Calu3 (cell line): Measurements from ENCODE around the gene RING1. TPM values are rescaled to one million over a fixed set of nuclear protein-coding genes. Genes with fewer than 3 reads are reported as not detected.

Experiments used
- BruUV-seq: library from RNA; stranded (reverse); fragments of 400-500 nt; replicated peaks from 2 replicates; lab custom pipeline; 2021; lab: Mats Ljungman, UMichigan
- CTCF ChIA-PET: fragments of 300-600 bp; sonication (Branson Sonifier 250); formaldehyde crosslinking; loops from one replicate; lab custom pipeline; 2022; ENCODE audit warnings: antibody characterized with exemption; lab: Charles Lee
- DNase-seq: peaks from one replicate; pipeline ENCODE4 v3.0.0; 2022
- H3K27ac Mint-ChIP-seq: one replicate; pipeline ENCODE4 v1.8.0; 2022; ENCODE audit warnings: mixed read lengths; ENCODE audit not compliant: unreplicated experiment
- H3K27me3 Mint-ChIP-seq: one replicate; pipeline ENCODE4 v1.8.0; 2022; ENCODE audit warnings: mixed read lengths; ENCODE audit not compliant: unreplicated experiment
- H3K36me3 Mint-ChIP-seq: one replicate; pipeline ENCODE4 v1.8.0; 2022; ENCODE audit warnings: mild to moderate bottlenecking, moderate library complexity, mixed read lengths; ENCODE audit not compliant: insufficient read depth, unreplicated experiment
- H3K4me1 Mint-ChIP-seq: one replicate; pipeline ENCODE4 v1.8.0; 2022; ENCODE audit warnings: mild to moderate bottlenecking, low read depth, mixed read lengths; ENCODE audit not compliant: unreplicated experiment
- H3K4me3 Mint-ChIP-seq: one replicate; pipeline ENCODE4 v1.8.0; 2022; ENCODE audit warnings: mild to moderate bottlenecking, low read depth, moderate library complexity, mixed read lengths; ENCODE audit not compliant: unreplicated experiment
- H3K9me3 Mint-ChIP-seq: one replicate; pipeline ENCODE4 v1.8.0; 2022; ENCODE audit warnings: low read depth, mixed read lengths; ENCODE audit not compliant: unreplicated experiment
- intact Hi-C: fragments of 100-400 bp; cut with micrococcal nuclease; formaldehyde crosslinking; loops from one replicate; pipeline ENCODE4 v1.10.0; 2022; ENCODE audit not compliant: unreplicated experiment
- total RNA-seq: library from RNA; stranded (reverse); gene quantifications from 2 replicates; pipeline ENCODE4 v1.2.3, GENCODE V29; 2022
- TF ChIP-seq, protein P1 (sequence below): fragments of 200-600 bp; IDR thresholded peaks from one replicate; pipeline ENCODE4 v1.8.0; 2022; ENCODE audit warnings: antibody characterized with exemption; ENCODE audit not compliant: unreplicated experiment

RING1 gene
- total RNA-seq, 1 experiment from 2014 or later = 53.9 TPM

DNA sequence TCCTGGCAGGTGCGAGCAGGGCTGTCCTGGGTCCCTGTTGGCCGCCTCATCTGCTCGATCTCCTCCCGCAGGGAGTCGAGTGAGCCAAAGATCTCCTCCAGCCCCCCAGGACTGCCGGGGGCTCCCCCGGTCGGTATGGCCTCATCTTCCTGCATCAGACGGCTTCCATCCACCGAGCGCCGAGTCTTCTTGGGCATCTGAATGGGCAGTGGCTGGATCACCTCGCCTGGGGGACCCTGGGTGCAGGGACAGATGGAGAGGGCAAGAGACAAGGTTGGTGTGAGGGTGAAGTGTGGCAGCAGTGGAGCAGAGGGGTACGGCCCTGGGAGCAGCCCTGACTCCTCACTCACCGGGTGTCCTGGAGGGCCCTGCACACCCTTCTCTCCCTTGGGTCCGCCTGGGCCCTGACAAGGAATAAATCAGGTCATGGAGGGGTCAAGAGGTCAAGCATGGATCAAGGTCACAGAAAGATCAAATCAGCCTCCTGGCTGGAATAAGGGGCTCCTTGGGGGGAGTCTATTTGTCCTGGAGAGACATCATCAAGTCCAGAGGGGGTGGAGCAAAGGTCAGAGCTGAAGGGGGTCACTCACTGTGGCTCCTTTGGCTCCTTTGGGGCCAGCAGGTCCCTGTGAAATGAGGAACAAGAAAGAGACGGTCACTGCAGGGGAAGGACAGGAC, 42.6 kb upstream of the RING1 start:
- Mint-ChIP-seq H3K36me3 (peaks cover 10% of the 10 kb centered on the region), H3K27ac (no peak overlapping the region), H3K9me3 (no peaks in the 10 kb centered on the region), H3K27me3 (peaks cover 96% of the 10 kb centered on the region), H3K4me3 (no peak overlapping the region), H3K4me1 (peaks cover 16% of the 10 kb centered on the region)
- intact Hi-C loops = no loop called here
- DNase-seq = no peak
- CTCF ChIA-PET = no interaction called here
- TF ChIP-seq, protein P1, sequence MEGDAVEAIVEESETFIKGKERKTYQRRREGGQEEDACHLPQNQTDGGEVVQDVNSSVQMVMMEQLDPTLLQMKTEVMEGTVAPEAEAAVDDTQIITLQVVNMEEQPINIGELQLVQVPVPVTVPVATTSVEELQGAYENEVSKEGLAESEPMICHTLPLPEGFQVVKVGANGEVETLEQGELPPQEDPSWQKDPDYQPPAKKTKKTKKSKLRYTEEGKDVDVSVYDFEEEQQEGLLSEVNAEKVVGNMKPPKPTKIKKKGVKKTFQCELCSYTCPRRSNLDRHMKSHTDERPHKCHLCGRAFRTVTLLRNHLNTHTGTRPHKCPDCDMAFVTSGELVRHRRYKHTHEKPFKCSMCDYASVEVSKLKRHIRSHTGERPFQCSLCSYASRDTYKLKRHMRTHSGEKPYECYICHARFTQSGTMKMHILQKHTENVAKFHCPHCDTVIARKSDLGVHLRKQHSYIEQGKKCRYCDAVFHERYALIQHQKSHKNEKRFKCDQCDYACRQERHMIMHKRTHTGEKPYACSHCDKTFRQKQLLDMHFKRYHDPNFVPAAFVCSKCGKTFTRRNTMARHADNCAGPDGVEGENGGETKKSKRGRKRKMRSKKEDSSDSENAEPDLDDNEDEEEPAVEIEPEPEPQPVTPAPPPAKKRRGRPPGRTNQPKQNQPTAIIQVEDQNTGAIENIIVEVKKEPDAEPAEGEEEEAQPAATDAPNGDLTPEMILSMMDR = no peak
- no TSS peak for BruUV-seq

DNA sequence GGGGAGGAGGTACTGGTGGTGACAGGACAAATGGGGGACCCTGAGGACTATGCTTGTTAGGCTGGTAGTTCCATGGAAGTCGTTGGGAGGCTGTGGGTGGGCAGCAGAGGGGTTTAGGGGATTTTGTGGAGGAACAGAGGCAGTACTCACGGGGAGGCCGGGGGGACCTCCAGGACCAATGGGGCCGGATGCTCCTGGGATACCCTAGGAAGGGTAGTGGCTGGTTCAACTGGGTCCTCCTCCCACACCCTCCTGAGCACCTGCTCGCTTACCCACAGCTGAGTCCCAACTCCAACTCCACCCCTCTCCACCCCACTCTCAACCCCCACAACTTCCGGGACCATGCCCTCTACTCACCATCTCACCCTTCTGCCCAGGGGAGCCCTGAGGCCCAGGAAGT, 41.9 kb upstream of the RING1 start:
- Mint-ChIP-seq H3K36me3 (peaks cover 7% of the 10 kb centered on the region), H3K4me3 (no peak overlapping the region), H3K27me3 (peaks cover 92% of the 10 kb centered on the region), H3K4me1 (peaks cover 10% of the 10 kb centered on the region), H3K9me3 (no peaks in the 10 kb centered on the region), H3K27ac (no peak overlapping the region)
- CTCF ChIA-PET = no interaction called here
- TF ChIP-seq, protein P1 = no peak
- DNase-seq = no peak
- BruUV-seq = no TSS peak
- intact Hi-C loops = no loop called here

DNA sequence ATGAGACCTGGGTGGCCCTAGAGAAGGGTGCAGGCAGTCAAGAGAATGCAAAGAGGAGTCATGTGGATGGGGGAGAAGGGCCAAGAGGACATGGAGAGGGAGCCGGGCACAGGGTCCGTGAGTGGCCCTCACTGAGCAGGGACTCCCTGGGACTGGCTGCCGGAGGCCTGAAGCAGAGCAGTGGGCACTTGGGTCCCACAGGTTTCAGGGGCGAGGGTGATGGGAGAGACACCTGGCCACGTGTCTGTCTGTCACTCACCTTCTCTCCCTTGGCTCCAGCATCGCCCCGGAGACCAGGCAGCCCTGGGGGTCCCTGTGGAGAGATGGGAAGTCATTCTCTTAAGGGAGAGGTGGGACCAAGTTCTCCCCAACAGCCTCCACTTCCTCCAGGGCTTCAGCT, 41.5 kb upstream of the RING1 start:
- TF ChIP-seq, protein P1 = no peak
- H3K9me3 Mint-ChIP-seq = no peaks in the 10 kb centered on the region
- no peak overlapping the region for H3K27ac Mint-ChIP-seq
- CTCF ChIA-PET = no interaction called here
- peaks cover 3% of the 10 kb centered on the region for H3K36me3 Mint-ChIP-seq
- no peak overlapping the region for H3K4me3 Mint-ChIP-seq
- H3K27me3 Mint-ChIP-seq = peaks cover 87% of the 10 kb centered on the region
- no TSS peak for BruUV-seq
- DNase-seq = no peak
- H3K4me1 Mint-ChIP-seq = peaks cover 5% of the 10 kb centered on the region
- intact Hi-C loops = no loop called here

DNA sequence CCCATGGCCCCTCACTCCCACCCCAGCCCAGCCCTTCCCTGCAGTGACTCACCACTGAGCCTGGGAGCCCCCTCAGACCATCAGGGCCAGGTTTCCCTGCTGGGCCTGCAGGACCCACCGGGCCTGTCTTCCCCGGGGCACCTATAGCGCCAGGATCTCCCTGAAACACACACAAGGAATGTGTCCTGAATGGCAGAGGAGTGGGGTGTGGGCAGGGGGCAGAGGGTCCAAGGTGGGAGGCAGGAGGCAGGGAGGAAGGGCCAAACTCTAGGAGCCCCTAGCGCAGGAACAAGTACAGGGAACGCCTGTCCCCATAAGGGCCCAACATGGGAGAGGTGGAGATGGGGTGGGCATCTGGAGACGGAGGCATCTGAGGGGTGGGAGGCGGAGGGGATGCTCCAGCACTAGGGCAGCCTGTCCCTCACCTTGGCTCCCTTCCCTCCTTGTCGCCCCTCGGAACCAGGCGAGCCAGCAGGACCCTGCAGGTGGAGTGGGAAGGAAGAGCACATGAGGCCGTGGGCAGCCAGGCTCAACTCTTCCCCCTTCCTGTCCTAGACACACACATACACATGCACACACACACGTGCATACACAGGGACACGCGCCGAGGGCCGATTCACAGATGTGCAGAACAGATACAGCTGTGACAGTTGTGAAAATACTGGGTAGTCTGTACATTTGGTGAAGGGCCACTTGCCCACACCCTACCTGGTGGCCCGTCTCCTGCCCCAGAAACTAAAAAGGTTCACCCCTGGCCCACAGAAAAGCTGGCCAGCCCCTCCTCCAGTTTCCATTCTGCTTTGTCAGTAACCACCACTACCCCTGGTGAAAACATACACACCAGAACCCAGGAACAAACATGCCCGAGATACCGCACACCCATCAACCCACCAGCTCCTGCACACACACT, 40.7 kb upstream of the RING1 start:
- no peaks in the 10 kb centered on the region for H3K36me3 Mint-ChIP-seq
- CTCF ChIA-PET = no interaction called here
- TF ChIP-seq, protein P1 = no peak
- intact Hi-C loops = no loop called here
- DNase-seq = no peak
- H3K4me1 Mint-ChIP-seq = peaks cover 5% of the 10 kb centered on the region
- no peak overlapping the region for H3K27ac Mint-ChIP-seq
- no peak overlapping the region for H3K4me3 Mint-ChIP-seq
- BruUV-seq = no TSS peak
- H3K9me3 Mint-ChIP-seq = no peaks in the 10 kb centered on the region
- H3K27me3 Mint-ChIP-seq = peaks cover 86% of the 10 kb centered on the region
